GM19455 (cell line): ENCODE results near the gene SIK2.
A peak's percentile ranks its signal among the peaks of the same experiment; 100 is the strongest.
"Not testable (repeated sequence)": the region's sequence is repeated elsewhere in the genome, so short reads cannot be mapped to it uniquely, and the experiment has no call there.

Experiments used
- ATAC-seq: cut with Tn5 transposase; IDR thresholded peaks from one replicate; pipeline ENCODE4 v1.9.1; 2021; ENCODE audit not compliant: unreplicated experiment

The SIK2 gene

DNA sequence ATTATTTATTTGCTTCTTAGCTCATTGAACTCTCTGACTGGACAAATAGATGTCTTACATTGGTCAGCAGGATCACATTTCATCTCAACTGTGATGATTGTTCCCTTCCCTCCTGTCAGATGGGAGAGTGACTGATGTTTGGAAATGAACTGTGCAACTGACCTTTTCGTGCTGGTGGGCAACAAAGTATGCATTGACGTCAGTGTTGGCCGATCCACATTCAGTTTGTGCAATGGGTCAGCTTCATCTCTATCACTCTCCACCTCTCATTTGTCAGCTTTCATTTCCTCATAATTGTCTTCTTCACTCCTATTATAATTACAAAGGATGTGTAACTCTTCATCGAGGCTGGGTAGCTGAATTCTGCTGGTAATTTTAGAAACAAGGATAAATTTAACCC is 92.6 kb downstream of the SIK2 start:
- ATAC-seq = no peak

DNA sequence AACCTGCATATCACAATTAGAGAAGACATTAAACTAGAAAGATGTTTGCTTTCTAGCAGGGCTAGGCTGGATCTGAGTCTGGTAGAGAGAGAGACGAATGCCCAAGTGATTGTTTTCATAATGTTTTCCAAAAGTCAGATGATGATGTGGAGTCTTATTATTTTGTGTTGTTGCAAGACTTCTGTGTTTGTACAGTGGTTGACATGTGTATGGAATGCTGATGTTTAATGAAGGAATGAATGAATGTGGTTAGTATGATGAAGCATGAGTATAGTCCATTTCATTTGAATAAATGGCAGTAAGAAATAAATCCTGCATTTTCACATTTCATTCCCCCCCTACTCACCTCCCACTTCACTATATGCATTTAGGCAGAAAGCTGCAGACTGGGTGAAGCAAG is 94.3 kb downstream of the SIK2 start:
- ATAC-seq = no peak

DNA sequence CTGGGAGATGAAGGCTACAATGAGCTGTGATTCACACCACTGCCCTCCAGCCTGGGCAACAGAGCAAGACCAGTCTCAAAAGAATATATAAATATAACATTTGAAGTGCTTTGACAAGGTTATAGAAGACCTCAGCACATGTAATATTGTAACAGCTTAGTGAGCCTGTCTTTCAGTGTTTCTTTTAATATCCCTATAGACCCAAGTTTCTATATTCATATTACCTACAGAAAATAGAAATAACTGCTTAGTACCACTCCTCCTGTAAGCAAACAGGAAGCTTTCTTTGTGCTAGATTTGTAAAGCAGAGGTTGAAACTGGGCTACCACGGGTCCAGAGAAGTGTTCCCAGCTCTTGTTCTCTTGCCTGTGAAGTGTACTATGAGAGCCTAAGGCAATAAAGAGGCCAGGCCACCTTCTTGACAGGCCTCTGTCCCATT is 95.7 kb downstream of the SIK2 start:
- peak; percentile 68 for ATAC-seq

DNA sequence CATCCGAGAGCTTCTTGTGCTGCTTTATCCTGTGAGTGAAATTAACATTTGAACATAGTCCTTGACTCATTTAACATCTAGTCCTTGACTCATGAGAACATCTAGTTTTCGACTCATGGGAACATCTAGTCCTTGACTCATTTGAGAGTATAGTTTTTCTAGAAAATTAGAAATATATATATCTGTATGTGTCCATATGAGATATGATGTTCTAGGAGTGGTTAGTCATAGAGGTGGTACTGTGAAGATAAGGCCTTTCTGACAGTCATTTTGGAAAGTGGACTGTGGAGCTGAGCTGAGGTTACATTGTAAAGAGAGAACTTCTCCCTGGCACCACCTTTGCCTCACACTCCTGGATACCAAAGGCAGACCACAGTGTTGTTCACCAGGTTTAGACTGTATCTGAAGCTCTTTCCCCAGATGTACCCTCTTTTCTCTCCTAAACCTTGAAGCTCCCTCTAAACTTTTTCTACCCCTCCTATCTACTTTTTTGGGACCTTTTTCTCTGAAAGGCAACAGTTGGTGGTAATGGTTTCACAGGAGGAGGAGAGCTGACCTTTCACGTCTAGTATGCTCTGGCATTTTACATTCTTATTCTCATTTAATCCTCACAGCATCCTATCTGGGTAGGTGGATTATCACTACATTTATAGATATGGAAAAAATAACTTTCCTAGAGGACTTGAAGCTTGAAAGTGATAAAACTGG is 96.8 kb downstream of the SIK2 start:
- ATAC-seq = no peak

DNA sequence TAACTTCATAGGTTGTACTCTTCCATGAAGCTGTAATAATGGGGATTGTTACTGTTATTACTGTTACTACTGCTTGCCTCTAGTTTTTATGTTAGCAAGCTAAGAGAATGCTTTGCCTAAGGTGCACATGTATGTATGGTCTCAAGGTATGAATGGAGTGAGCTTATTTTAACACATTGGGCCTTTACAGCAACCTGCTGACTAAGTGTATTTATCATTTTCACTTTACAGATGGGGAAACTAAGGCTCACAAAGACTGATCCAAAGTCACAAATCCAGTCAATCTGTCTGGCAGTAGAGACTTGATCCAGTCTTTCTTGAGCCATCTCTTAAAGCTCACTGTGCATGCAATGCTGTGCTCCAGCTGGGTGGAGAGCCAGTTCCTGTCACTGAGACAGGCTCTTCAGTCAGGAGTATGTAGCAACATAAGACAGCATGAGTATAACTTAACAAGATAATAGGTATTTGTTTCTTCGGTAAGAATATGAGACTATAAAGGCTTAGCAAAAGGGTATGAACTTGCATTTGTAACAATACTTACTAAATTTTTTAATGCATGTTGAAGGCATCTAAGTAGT is 97.4 kb downstream of the SIK2 start:
- ATAC-seq = no peak

DNA sequence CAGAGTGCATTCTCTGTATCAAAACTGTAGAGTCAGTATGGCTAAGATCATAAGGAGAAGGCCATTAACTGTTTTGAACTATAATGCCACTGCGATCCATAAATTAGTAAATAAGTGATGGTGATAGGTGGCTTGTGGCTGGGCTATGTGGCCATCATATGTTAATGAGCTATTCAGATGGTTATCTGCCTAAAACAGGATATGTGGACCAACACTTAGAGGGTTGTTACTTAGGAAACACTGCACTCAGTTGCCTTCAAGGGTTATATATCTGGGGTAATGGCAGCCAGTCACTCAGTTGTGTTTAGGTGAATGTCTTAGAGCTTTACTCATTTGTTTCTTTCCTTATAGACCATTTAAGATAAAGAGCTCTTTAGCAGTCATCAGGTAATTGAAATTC is 97.9 kb downstream of the SIK2 start:
- ATAC-seq = no peak

DNA sequence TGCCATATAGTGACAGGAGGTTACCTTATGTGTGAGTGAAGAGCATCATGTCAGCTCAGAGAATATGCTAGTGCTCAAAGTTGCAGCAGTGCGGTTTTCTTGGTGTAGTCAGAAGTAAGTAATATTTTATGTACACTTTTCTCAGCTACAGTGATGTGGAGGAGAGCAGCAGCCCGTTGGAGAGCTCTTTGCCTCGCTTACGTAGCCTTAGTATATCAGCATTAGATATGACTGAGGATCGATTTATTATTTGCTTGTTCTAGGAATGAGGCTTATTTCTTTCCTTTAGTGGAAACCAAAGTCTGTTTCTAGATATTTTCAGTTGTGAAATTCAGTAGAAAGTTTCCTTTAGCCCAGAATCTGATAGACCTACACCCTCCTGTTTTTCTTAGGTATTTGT is 100.4 kb downstream of the SIK2 start:
- no peak for ATAC-seq

DNA sequence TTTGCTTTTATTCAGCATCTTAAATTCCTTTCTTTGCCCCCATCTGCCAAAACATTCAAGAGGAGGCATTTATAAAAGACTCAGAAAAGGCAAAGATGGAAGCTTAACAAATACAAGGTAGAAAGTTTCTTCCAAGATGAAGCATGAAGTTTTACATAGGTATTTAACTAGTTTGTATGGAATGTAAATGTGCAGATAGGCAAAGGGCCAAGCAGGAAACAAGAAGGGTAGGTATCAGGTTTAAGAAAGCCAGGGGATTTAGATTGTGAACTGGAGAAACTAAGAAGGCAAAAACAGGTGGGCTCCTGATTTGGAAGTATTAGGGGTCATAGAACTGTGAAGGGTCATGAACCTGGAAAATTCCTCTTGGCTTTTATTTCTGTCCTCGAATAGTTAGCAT is 101.3 kb downstream of the SIK2 start:
- no peak for ATAC-seq

DNA sequence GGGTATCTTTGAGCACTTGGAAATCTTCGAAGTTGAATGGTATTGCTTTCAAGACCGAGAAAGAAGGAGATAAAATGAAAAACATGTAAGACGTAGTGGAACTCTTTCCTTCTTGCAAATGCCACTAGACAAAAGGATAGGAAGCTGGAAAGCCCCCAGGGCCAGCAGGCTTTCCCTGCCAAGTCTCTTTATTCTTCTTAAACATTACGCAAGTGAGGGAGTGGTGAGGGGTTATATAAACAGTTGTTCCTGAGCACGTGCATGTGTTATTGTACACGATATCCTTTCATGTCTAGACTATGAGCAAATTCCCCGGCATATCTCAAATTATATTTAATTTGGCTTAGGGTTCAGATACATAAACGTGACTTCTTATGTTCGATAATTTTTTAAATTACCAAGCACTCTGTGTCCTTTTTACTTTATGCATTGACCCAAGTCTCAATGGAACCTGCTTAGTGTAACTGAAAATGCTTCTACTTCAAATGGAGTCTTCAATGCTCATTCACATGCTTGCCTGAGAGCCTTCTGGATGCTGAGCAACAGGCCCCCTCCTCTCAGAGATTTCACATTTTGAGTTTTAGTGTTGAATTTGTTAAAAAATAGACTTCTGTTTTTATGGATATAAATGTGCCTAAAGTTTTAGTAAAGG is 104.9 kb downstream of the SIK2 start:
- no peak for ATAC-seq

DNA sequence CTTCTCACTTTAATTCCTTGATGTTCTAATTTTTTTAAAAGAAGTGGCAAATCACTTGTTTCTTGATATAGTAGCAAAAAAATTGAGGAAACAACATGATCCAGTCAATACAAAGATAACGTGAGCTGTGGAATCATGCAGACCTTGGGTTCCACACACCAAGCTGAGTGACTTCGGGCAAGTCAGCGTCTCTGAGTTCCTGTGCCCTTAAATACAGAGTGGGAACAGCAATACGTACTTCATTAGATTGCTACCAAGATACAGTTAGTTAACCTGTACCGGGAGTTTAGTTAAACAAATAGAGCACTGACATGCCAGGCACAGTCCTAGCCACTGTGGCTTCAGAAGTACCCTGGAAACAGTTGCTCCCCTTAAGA is 105.4 kb downstream of the SIK2 start:
- no peak for ATAC-seq

DNA sequence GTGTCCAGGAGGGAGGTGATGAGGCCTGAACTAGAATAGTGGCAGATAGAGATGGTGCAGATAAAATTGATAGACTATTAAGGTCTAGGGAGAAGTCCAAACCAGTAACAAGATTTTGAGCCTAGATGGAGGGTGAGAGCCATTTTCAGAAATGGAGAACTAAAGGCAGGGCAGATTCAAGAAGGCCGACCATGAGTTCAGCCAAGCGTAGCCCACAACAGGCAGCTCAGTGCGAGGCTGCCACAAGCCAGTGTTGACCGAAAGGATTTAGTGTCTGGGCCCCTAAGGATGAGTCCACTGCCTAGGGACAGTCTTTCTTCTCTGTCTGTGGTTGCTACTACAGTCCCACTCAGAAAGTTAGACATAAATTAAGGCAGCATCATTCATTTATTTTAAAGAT is 112.3 kb downstream of the SIK2 start:
- no peak for ATAC-seq

DNA sequence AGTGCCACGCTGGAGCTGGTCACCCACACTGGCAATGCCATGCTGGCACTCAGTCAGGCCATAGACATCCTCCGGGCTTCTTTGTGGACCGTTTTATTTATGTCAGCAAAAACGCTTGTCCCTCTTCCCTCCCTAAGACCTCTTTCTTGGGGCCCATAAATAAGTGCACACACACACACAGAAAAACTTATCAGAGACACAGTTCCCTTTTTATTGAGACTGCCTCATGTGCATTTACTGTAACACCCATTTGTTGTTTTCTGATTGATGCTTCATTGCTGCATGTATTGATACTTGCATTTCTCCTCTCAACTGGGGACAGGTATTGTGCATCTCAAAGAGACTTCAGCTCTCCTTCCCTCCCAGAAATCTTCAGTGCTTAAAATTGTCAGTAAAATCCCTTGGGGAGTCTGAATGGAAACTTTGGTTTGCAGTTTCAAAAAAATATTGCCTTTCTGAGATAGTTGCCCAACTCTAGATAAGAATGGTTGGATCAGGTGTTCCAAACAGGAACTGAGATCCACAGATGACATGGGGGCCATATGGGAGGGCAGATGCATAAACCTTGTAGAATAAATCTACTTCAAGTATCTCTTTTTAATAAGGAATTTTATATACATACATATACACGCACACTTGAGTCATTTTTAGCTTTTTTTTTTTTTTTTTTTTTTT is 113.0 kb downstream of the SIK2 start:
- ATAC-seq = no peak

DNA sequence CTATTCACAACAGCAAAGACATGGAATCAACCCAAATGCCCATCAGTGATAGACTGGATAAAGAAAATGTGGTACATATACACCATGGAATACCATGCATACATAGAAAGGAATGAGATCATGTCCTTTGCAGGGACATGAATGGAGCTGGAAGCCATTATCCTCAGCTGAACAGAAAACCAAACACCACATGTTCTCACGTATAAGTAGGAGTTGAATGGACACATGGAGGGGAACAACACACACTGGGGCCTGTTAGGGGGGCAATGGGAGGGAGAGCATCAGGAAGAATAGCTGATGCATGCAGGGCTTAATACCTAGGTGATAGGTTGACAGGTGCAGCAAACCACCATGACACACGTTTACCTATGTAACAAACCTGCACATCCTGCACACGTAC is 115.4 kb downstream of the SIK2 start:
- ATAC-seq = not testable (repeated sequence)

DNA sequence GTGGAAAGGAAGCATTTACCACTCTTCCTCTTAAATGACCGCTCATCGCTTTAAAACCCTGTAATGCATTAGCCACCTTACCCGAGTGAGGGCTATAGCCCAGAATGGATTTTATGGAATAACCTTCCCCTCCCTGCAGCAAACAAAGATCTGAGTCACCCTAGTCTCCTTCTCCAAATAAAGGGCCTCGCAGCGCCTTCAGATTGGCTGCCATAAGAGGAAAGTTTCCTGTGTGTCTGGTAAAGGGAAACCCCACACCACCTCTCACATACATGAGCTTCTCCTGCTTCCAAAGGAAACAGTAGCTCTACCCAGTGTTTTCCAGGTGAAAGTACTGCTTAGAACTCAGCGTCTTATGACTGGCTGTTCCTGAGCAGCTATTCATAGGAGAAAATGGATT is 116.2 kb downstream of the SIK2 start:
- no peak for ATAC-seq

DNA sequence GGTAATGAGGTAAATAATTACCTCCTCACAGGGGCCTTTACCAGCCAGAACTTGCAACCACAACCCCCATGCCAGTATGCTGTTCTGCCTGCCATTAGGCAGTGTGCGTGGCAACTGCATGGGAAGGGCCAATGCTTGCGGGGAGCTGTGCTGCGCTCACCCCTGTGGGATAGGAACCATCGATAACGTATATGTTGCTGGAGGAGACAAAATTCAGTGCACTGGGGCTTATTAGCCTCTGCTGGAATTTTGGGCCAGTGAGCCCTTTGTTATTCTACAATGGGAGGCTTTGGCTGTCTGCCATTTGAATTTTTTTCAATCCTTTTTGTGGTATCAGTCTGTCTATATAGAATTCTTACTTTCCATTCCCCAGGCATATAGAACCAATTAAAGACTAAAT is 116.6 kb downstream of the SIK2 start:
- ATAC-seq = no peak

DNA sequence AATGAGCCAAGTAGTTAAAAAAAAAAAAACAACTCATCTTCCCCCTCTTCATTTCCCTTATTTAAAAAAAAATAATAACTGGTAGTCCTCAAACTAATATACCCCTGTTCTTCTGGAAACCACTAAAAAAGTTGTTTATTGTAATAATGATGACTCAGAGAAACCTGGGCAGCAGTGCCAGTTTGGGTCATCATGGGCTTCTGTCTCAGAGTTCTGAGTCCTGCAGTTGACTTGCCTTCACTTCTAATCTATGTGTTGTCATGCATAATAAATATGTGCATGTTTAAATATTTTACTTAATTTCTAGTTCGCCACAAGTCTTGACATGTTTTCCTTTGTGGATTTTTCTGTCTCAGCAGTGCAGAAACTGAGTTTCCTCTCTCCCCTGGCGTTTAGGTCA is 117.1 kb downstream of the SIK2 start:
- ATAC-seq = no peak

DNA sequence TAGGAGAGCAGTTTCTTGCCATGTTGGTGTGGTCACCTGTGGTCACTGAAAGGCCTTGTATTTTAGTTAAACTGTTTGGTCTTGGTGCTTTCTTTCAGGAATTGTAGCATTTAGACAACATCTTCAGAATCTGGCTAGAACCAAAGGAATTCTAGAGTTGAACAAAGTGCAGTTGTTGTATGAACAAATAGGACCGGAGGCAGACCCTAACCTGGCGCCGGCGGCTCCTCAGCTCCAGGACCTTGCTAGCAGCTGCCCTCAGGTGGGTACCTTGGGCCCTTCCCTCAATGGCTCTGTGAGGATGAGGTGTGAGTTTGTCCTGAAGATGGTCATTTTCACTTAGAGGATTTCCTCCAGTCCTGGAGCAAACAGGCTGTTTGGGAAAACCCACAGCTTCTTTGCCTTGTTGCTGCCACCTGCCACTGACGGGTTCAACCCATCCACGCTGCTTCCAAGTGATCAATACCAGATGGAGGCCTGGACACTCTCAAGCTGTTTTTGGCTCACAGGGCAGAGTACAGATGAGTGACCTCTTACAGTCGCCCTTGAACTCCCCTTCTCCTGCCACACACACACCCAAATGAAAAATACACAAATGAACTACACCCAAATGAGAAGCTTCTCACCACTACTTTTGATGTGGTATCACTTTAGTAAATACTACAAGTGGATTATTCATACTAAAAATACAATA is 118.7 kb downstream of the SIK2 start:
- no peak for ATAC-seq

DNA sequence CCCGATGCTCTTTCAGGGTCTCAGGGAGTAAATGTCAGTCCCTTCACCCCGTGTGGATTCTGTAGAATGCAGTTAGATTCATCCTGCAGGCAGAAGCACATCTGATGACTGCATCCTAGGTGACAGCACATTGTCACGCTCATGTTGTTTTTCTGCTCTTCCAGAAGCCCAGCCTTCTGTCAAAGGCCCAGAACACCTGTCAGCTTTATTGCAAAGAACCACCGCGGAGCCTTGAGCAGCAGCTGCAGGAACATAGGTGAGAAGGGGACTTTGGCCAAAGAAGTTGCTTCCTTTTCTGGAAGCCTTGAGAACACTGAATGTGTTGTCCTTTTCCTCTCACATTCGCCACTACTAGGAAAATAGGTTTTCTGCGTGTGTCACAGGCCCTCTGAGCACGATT is 120.3 kb downstream of the SIK2 start:
- ATAC-seq = no peak

DNA sequence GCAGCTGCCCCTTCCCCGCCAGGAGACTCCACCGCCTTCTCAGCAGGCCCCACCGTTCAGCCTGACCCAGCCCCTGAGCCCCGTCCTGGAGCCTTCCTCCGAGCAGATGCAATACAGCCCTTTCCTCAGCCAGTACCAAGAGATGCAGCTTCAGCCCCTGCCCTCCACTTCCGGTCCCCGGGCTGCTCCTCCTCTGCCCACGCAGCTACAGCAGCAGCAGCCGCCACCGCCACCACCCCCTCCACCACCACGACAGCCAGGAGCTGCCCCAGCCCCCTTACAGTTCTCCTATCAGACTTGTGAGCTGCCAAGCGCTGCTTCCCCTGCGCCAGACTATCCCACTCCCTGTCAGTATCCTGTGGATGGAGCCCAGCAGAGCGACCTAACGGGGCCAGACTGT is 121.3 kb downstream of the SIK2 start:
- no peak for ATAC-seq

DNA sequence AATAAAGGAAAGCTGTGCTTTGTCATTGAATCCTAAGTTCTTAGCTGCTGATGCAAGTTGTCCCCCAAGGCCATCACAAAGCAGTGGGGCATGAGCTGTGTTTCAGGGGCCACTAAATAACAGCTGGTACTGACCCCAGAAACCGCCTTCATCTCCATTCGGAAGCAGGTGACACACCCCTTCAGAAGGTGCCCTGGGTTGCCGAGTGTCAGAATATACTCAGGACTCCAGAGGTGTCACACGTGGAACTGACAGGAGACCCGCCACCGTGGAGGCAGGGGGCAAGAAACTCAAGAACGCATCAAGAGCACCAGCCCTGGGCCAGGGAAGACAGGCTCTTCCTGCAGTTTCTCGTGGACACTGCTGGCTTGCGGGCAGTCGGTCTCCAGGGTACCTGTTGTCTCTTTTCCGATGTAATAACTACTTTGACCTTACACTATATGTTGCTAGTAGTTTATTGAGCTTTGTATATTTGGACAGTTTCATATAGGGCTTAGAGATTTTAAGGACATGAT is 122.4 kb downstream of the SIK2 start:
- no peak for ATAC-seq

DNA sequence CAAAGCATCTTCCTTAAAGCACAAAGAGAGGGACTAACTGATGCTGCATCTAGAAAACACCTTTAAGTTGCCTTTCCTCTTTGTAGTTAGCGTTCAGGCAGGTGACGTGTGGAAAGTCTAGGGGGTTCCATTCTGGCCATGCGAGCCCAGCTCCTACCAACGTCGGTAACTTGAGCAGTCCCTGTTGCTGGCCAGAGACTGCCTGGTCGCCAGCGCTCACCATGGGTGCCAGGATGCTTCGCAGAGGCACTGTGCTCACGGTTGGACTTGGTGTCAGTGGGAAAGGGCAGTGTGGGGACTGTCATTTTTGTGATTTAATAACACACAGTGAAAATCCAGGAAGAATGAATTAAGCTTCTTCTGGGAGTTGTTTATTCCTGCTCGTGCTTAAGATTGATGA is 123.4 kb downstream of the SIK2 start:
- no peak for ATAC-seq
